DMS153 treated with DMSO at 0.1 percent for 48 hours (cell line): Measurements from ENCODE around the gene ITCH.
"Not testable (repeated sequence)": the region's sequence is repeated elsewhere in the genome, so short reads cannot be mapped to it uniquely, and the experiment has no call there.

Experiments
- DNase-seq: peaks from one replicate; lab custom pipeline; 2025; ENCODE audit not compliant: unreplicated experiment; lab: John Stamatoyannopoulos, UW

ITCH gene

GRCh38 chr20:34412453-34412852, 49.4 kb downstream of the ITCH start:
- DNase-seq = no peak

GRCh38 chr20:34414525-34414924, 51.5 kb downstream of the ITCH start:
- DNase-seq = not testable (repeated sequence)

- no peak for DNase-seq
Observed at GRCh38 chr20:34415079-34415478, 52.0 kb downstream of the ITCH start.

GRCh38 chr20:34420146-34420545, 57.1 kb downstream of the ITCH start:
- no peak for DNase-seq

GRCh38 chr20:34420975-34421374, 57.9 kb downstream of the ITCH start:
- no peak for DNase-seq

- no peak for DNase-seq
Observed at GRCh38 chr20:34421766-34422466, 58.8 kb downstream of the ITCH start.

GRCh38 chr20:34425032-34425690, 62.1 kb downstream of the ITCH start:
- DNase-seq = not testable (repeated sequence)

GRCh38 chr20:34426026-34426425, 63.0 kb downstream of the ITCH start:
- no peak for DNase-seq

GRCh38 chr20:34427331-34427730, 64.3 kb downstream of the ITCH start:
- DNase-seq = no peak

- DNase-seq = no peak
Observed at GRCh38 chr20:34427784-34428183, 64.7 kb downstream of the ITCH start.

GRCh38 chr20:34431168-34431567, 68.1 kb downstream of the ITCH start:
- DNase-seq = no peak

- DNase-seq = not testable (repeated sequence)
Observed at GRCh38 chr20:34432663-34433062, 69.6 kb downstream of the ITCH start.

GRCh38 chr20:34433391-34433790, 70.3 kb downstream of the ITCH start:
- no peak for DNase-seq

GRCh38 chr20:34435589-34435988, 72.5 kb downstream of the ITCH start:
- no peak for DNase-seq

- DNase-seq = no peak
Observed at GRCh38 chr20:34437330-34437986, 74.4 kb downstream of the ITCH start.

GRCh38 chr20:34439168-34439567, 76.1 kb downstream of the ITCH start:
- DNase-seq = no peak

GRCh38 chr20:34441423-34441822, 78.3 kb downstream of the ITCH start:
- DNase-seq = not testable (repeated sequence)

- no peak for DNase-seq
Observed at GRCh38 chr20:34443546-34443945, 80.5 kb downstream of the ITCH start.

GRCh38 chr20:34445177-34446065, 82.3 kb downstream of the ITCH start:
- DNase-seq = no peak

- no peak for DNase-seq
Observed at GRCh38 chr20:34448517-34448916, 85.4 kb downstream of the ITCH start.
